GM23248 (cell line): ENCODE measurements around the gene CLEC7A. TPM values are rescaled to one million over a fixed set of nuclear protein-coding genes. Genes with fewer than 3 reads are reported as not detected.

Experiments
- DNase-seq: peaks from one replicate; pipeline ENCODE4 v3.0.0-alpha.2; 2015
- H2AFZ ChIP-seq: fragments of 200-600 bp; sonication (generic); 2 replicates; pipeline ENCODE4 v1.6.1; 2016; ENCODE audit warnings: antibody characterized with exemption
- H3F3A ChIP-seq: fragments of 200-600 bp; sonication (generic); 2 replicates; pipeline ENCODE4 v1.6.1; 2016; ENCODE audit warnings: mild to moderate bottlenecking, antibody characterized with exemption, mixed run types; ENCODE audit not compliant: insufficient read depth
- H3K27ac ChIP-seq: fragments of 200-600 bp; sonication (generic); 2 replicates; pipeline ENCODE4 v1.5.1; 2016; ENCODE audit warnings: mild to moderate bottlenecking
- H3K27me3 ChIP-seq: fragments of 200-600 bp; sonication (generic); replicated peaks from 2 replicates; pipeline ENCODE4 v1.6.1; 2016; ENCODE audit warnings: mild to moderate bottlenecking; ENCODE audit not compliant: insufficient read depth
- H3K36me3 ChIP-seq: fragments of 200-600 bp; sonication (generic); 2 replicates; pipeline ENCODE4 v1.6.1; 2016; ENCODE audit warnings: low read depth, mild to moderate bottlenecking
- H3K4me1 ChIP-seq: fragments of 200-600 bp; sonication (generic); 2 replicates; pipeline ENCODE4 v1.6.1; 2016; ENCODE audit warnings: mild to moderate bottlenecking; ENCODE audit not compliant: insufficient read depth
- H3K4me2 ChIP-seq: fragments of 200-600 bp; sonication (generic); one replicate; pipeline ENCODE4 v1.6.1; 2016; ENCODE audit warnings: mild to moderate bottlenecking; ENCODE audit not compliant: unreplicated experiment
- H3K4me3 ChIP-seq: fragments of 200-600 bp; sonication (generic); 2 replicates; pipeline ENCODE4 v1.5.1; 2016; ENCODE audit warnings: mild to moderate bottlenecking
- H3K79me2 ChIP-seq: fragments of 200-600 bp; sonication (generic); 2 replicates; pipeline ENCODE4 v1.6.1; 2016; ENCODE audit warnings: mild to moderate bottlenecking; ENCODE audit not compliant: insufficient read depth
- H3K9ac ChIP-seq: fragments of 200-600 bp; sonication (generic); 2 replicates; pipeline ENCODE4 v1.6.1; 2016; ENCODE audit warnings: mild to moderate bottlenecking
- H3K9me2 ChIP-seq: fragments of 200-600 bp; sonication (generic); 2 replicates; pipeline ENCODE4 v1.6.1; 2016; ENCODE audit warnings: mixed run types, mild to moderate bottlenecking, moderate library complexity; ENCODE audit not compliant: insufficient read depth
- H3K9me3 ChIP-seq: fragments of 200-600 bp; sonication (generic); one replicate; pipeline ENCODE4 v1.6.1; 2017; ENCODE audit warnings: low read depth
- H4K20me1 ChIP-seq: fragments of 200-600 bp; sonication (generic); 2 replicates; pipeline ENCODE4 v1.6.0; 2016; ENCODE audit not compliant: insufficient read depth
- EZH2 ChIP-seq: fragments of 200-600 bp; sonication (generic); IDR thresholded peaks from 2 replicates; pipeline ENCODE4 v1.6.1; 2018; ENCODE audit warnings: antibody characterized with exemption, mild to moderate bottlenecking; ENCODE audit not compliant: insufficient read depth, poor library complexity, severe bottlenecking
- EZH2phosphoT487 ChIP-seq: fragments of 200-600 bp; sonication (generic); IDR thresholded peaks from 2 replicates; pipeline ENCODE4 v1.6.1; 2018; ENCODE audit warnings: antibody characterized with exemption, moderate library complexity, mild to moderate bottlenecking, low read depth; ENCODE audit not compliant: insufficient read depth
- WGBS, 2 experiments: methylation state at CpG; one replicate each; pipeline ENCODE4 v1.1.6; 2015 to 2017; ENCODE audit warnings: low lambda C conversion rate in 2 of 2, low coverage in 1 of 2; ENCODE audit errors: missing lambda C conversion rate in 2 of 2; 5-methylcytosine and 5-hydroxymethylcytosine counted together
- in situ Hi-C: fragments of 300-500 bp; cut with MboI; formaldehyde crosslinking; loops from 2 replicates; pipeline ENCODE4 v1.15.0; 2020
- polyA plus RNA-seq: library from polyadenylated mRNA; unstranded; fragments of >200 nt; fragmentation: Nextera tagmentation; extraction: Ambion mirVana; gene quantifications from 2 replicates; pipeline ENCODE4 v1.2.1, GENCODE V29; 2016
- total RNA-seq: library from RNA; depleted of rRNA; stranded (reverse); fragments of >200 nt; shearing (Covaris generic); gene quantifications from 2 replicates; pipeline ENCODE4 v1.2.3, GENCODE V29; 2014

The CLEC7A gene
- total and polyA plus RNA-seq, 2 experiments from 2014 or later: not detected

- Histone ChIP-seq H3K4me2 (no peak overlapping the region), H3K79me2 (no peaks in the 10 kb centered on the region), H3K4me3 (no peak overlapping the region), H3K9me3 (no peaks in the 10 kb centered on the region), H3K4me1 (no peaks in the 10 kb centered on the region), H3K27me3 (no peaks in the 10 kb centered on the region), H3K36me3 (no peaks in the 10 kb centered on the region), H2AFZ (no peak overlapping the region), H4K20me1 (no peaks in the 10 kb centered on the region), H3K9ac (no peak overlapping the region), H3K27ac (no peak overlapping the region), H3F3A (no peaks in the 10 kb centered on the region), H3K9me2 (no peaks in the 10 kb centered on the region)
- TF ChIP-seq EZH2phosphoT487: no peak
- TF ChIP-seq EZH2: no peak
- no peak for DNase-seq
- in situ Hi-C loops: no loop called here
- 20 to 68% methylated on average over 2 to 6 of the region's 6 CpGs for WGBS, 2 experiments
These were observed 45.3 kb downstream of the CLEC7A start for GRCh38 chr12:10084733-10085132.

- H3K9me2 ChIP-seq: no peaks in the 10 kb centered on the region
- no peaks in the 10 kb centered on the region for H3K9me3 ChIP-seq
- H3K27me3 ChIP-seq: no peaks in the 10 kb centered on the region
- DNase-seq: no peak
- no peak overlapping the region for H3K9ac ChIP-seq
- no peaks in the 10 kb centered on the region for H3K36me3 ChIP-seq
- TF ChIP-seq EZH2 (no peak), EZH2phosphoT487 (no peak)
- no peak overlapping the region for H3K27ac ChIP-seq
- H3K4me2 ChIP-seq: no peak overlapping the region
- WGBS, 2 experiments: 52 to 54% methylated on average over 5 of the region's 5 CpGs
- no peaks in the 10 kb centered on the region for H3F3A ChIP-seq
- no peak overlapping the region for H2AFZ ChIP-seq
- no peaks in the 10 kb centered on the region for H3K4me1 ChIP-seq
- in situ Hi-C loops: no loop called here
- H3K4me3 ChIP-seq: no peak overlapping the region
- no peaks in the 10 kb centered on the region for H4K20me1 ChIP-seq
- H3K79me2 ChIP-seq: no peaks in the 10 kb centered on the region
These were observed 47.7 kb downstream of the CLEC7A start for GRCh38 chr12:10082117-10082874.

GRCh38 chr12:10075451-10075850, 54.5 kb downstream of the CLEC7A start:
- Histone ChIP-seq H2AFZ (no peak overlapping the region), H3K4me3 (no peak overlapping the region), H3F3A (no peaks in the 10 kb centered on the region), H3K27me3 (no peaks in the 10 kb centered on the region), H3K9me3 (no peaks in the 10 kb centered on the region), H3K36me3 (no peaks in the 10 kb centered on the region), H3K4me1 (no peaks in the 10 kb centered on the region), H3K27ac (no peak overlapping the region), H3K79me2 (no peaks in the 10 kb centered on the region), H3K9ac (no peak overlapping the region), H4K20me1 (no peaks in the 10 kb centered on the region), H3K9me2 (no peaks in the 10 kb centered on the region), H3K4me2 (no peak overlapping the region)
- DNase-seq: no peak
- TF ChIP-seq EZH2 (no peak), EZH2phosphoT487 (no peak)
- in situ Hi-C loops: no loop called here

- Histone ChIP-seq H3K4me2 (no peak overlapping the region), H3F3A (no peaks in the 10 kb centered on the region), H3K36me3 (no peaks in the 10 kb centered on the region), H3K79me2 (no peaks in the 10 kb centered on the region), H4K20me1 (no peaks in the 10 kb centered on the region), H3K4me3 (no peak overlapping the region), H3K9me2 (no peaks in the 10 kb centered on the region), H3K9me3 (no peaks in the 10 kb centered on the region), H3K4me1 (peaks cover 14% of the 10 kb centered on the region), H3K9ac (no peak overlapping the region), H3K27ac (no peak overlapping the region), H3K27me3 (no peaks in the 10 kb centered on the region), H2AFZ (0 out of 2 replicates have a peak overlapping the region, but pooled peaks have one; percentile 10)
- in situ Hi-C loops: no loop called here
- TF ChIP-seq EZH2: no peak
- TF ChIP-seq EZH2phosphoT487: no peak
- WGBS, 2 experiments: 65 to 74% methylated on average over 5 of the region's 5 CpGs
- DNase-seq: no peak
These were observed 56.7 kb downstream of the CLEC7A start for GRCh38 chr12:10073261-10073660.
